Measurements from ENCODE around the gene ARL6IP4.

ARL6IP4 gene

DNA sequence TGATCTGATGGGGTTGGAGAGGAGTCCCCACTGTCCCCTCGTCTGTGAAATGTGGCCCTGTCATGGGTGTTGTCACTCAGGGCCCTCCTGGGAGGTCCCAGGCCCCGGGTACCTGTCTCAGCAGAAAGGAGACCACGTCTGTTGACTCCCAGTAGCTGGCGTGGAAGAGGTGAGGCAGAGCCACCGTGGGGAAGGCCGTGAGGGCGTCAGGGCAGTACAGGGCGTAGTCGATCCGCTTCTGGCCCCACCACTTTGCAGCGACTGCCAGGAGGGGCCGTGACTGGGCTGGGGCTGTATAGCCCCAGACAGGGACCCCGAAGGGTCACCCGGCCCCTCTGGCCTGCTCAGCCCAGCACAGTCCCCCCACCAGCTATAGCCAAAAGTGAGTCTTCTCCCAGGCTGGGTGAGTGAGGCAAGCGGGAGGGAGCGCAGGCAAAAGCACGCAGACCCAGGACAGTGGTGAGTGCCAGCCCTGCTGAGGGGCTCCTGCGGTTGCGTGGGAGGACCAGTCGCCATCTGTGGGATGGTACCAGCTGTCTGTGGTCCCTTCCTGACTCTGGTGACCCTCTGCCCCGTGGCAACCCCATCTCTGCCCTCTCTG, 8.2 kb downstream of the ARL6IP4 start:
- in situ Hi-C loops (cut with MboI; ENCODE audit: low sequenced_read_pairs) = no loop called here

DNA sequence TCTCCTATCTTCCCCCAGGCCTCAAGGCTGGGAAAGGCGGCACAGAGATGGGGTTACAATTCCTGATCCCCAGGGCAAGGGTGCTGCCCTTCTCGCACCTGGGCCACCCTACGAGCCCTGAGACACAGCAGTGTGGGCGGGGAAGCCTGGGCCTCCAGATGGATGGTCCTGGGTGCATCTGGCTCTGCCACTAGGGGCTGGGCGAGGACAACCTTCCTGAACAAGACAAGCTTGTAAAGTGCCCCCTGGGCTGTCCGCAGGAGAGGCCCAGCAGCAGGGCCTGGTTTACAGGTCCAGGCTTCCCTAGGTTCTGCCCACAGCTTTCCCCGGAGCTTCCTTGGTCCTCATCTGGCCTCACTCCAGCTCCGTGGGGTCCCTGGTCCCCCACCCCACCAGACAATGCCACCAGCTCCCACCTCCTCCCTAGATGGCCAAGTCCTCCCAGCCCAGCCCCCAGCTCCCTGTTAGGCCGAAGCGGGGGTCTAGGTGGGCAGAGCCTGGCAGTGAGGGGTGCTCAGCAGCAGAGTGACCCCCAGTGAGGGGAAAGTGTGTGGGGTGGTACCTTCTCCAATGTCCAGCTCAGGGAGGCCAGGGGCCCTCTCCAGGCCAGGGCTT, 8.9 kb downstream of the ARL6IP4 start:
- in situ Hi-C loops (cut with MboI; ENCODE audit: low sequenced_read_pairs) = no loop called here

DNA sequence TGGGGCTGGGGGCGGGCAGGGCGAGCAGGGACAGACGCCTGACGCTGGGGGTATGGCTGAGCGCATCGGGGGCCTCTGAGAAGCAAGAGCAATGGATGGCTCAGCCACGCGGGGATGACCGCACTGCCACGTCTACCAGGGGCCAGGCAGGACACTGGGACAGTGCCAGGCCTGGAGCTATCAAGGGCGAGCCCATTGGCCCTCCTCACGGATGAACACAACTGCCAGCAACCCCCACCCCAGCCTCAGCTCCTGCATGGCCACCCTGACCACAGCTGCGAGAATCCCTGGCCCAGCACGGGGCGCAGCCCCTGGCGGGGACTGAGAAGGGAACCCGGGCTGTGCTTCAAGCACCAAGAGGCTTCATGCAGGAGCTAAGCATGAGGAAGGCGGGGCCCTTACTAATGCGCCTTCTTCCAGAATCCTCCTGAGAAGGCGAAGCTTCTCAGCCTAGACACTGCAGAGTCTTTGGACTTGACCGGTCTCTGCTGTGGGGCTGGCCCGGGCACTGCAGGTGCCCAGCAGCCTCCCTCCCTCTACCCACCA, 9.5 kb downstream of the ARL6IP4 start:
- in situ Hi-C loops (cut with MboI; ENCODE audit: low sequenced_read_pairs) = no loop called here

DNA sequence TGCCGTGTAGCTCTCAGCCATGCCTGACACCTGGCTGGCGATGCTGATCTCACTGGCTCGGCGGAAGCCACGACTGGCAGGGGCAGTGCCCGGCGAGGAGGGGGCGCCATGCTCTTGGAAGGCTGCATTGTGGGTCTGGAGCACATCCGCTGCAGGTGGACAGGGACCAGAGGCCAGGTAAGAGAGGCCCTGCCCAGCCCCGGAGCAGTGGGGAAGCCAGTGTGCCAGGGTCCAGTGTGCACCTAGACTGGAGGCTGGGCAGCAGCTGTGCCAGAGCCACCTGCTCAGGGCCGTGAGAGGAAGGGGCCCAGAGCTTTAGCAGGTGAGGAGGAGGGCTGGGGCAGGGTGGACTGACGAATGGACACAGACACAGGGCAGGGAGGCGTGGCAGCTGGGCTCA, 10.1 kb downstream of the ARL6IP4 start:
- in situ Hi-C loops (cut with MboI; ENCODE audit: low sequenced_read_pairs) = no loop called here

DNA sequence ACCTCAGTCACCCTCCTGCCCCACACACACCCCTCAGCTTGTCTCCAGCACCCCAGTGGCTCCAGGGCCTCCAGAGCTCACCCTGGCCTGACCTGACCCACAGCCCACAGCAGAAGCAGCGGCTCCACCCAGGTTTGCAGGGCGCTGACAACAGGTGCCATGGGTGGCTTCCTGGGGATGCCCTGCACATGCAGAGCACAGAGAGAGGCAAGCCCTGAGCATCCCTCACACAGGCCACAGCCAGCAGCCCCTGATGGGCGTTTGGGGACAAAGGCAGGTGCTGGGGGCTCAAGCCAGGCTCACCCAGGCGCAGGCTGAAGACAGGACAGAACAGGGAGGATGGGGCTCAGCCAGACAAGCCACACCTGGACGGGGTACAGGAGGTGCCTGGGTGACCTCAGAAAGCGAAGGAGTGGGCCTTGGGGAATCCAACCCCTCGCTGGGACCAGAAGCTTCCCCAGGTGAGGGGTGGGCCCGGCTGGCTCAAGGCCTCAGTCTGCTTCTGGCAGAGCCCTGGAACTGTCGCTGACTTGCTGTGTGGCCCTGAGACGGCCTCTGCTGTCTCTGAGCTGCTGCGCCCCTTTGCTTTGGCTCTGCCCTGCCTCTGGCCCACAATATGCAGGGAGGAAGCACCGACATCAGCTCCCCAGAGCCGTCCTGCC, 10.6 kb downstream of the ARL6IP4 start:
- in situ Hi-C loops (cut with MboI; ENCODE audit: low sequenced_read_pairs) = no loop called here

DNA sequence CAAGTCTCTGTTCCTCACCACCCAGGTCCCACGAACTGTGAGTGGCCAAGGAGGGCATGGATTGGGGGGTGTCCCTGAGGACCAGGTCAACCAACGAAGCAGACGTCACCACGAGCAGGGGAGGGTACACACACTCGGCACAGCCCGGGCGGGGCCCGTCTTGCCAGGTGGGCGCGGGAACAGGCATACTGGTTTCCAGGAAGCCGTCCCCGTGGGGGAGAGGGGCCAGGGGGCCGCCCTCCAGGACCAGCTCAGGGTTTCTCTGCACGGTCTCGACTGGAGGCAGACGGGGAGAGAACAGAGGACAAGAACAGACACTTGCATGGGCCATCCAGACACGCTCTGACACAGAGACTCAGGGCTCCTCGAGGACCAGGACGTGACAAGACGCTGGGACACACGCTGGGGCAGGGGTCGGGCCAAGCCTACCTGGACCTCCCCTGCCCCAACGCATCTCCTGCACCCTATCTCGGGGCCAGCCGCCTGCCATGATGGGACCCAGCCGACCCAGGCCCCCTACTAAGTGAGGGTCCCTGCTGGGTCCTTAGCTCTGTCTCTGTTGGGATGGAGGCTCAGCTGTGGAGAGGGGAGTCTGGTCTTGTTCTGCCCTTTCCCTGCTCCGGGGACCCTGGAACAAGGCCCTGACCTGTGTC, 11.3 kb downstream of the ARL6IP4 start:
- in situ Hi-C loops (cut with MboI; ENCODE audit: low sequenced_read_pairs) = no loop called here

DNA sequence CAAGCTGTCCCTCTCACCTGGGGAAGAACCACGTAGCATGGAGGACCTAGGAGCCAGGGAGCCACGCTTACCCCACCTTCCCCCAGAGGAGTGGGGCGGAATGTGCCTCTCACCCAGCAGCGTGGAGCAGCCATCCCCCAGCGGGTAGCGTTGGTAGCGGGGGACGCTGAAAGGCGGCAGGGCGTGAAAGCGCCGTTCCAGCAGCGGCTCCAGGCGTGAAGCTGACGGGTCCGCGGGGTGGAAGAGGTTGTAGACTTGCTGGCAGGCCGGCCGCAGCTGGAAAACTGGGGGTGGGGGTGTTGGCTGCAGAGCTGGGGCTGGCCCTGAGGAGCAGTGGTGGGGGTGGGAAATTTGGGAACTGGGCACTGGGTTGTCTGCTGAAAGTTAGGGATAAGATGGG, 11.9 kb downstream of the ARL6IP4 start:
- in situ Hi-C loops (cut with MboI; ENCODE audit: low sequenced_read_pairs) = no loop called here

DNA sequence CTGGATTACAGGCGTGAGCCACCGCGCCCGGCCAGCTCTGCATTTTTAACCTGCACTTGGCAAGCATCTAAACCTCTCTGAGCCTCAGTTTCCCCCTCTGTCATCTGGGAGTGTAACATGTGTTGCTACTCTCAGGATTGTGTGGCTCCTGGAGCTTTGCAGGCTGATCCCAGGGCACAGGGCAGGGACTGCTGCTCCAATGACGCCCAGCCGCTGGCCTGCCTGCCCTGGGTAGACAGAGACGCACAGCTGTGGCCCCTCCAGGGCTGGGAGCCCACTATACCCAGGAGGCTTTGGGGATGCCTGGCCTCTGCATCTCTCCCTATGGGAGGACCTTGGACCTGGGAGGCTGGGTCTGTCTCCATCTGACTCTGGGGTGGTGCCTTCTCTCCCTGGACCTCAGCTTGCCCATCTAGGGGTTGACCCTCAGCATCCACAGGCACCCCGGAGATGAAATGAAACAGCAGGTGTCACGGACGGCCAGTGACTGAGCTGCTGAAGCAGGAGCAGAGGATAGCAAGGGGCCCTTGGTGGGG, 13.7 kb downstream of the ARL6IP4 start:
- in situ Hi-C loops (cut with MboI; ENCODE audit: low sequenced_read_pairs) = no loop called here

DNA sequence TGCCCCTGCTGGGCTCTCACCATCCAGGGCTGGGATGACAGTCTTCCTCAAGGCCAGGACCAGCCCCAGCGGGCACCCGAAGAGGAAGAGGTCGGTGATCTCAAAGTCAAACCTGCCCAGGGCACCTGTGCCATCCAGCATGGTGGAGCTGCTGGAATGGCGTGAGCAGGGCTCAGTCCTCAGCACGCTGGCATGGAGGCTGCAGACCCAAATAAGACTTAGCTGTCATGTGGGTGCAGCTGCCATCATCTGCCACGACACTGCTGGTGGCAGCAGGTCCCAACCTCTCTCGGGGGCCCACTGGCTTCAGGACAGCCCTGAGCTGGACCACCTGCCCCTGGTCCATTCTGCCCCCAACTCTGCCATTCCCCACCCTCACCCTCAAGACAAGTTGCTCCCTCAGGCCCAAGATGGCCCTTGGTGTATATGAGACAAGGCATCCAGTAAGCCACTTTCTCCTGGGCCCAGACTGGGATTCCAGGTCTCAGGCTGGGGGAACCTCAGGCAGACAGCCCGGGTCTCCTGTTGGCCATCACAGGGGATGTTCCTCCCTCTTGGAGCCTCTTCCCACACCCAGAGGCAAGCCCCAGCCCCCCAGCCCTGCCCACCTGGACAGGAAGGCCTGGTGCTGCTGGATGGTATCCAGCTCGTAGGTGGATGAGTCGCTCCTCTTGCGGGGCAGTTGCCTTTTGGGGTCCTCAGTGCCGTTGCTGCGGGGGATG, 14.5 kb downstream of the ARL6IP4 start:
- in situ Hi-C loops (cut with MboI; ENCODE audit: low sequenced_read_pairs) = no loop called here

DNA sequence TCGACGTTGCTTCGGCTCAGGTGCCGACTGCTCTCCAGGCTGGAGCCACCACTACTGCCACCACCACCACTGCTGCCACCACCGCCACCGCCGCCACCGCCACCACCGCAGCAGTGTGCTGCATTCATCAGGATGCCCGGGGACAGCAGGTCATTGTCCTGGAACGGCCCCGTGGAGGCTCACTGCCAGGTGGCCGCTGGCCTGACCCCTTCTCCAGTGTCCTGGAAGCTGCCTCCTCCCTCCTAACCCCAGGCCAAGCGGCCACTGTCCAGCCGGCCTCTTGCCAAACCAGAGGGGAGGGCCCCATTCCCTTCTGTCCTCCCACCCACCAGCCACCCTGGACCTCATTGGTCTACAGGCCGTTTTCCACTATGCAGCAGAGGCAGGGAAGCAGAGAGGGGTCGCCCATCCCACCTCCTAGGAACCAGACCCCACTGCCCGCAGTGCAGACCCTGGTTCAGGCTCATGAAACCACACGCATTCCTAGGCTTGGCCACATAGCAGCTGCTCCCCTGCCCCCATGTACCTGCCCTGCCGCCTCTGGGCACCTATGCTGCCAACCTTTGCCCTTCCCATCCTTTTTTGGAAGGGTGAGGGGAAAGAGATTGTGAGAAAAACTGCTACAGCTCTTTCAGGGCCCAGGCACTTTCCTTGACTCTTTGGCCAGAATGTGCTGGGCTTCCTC, 15.2 kb downstream of the ARL6IP4 start:
- in situ Hi-C loops (cut with MboI; ENCODE audit: low sequenced_read_pairs) = no loop called here

DNA sequence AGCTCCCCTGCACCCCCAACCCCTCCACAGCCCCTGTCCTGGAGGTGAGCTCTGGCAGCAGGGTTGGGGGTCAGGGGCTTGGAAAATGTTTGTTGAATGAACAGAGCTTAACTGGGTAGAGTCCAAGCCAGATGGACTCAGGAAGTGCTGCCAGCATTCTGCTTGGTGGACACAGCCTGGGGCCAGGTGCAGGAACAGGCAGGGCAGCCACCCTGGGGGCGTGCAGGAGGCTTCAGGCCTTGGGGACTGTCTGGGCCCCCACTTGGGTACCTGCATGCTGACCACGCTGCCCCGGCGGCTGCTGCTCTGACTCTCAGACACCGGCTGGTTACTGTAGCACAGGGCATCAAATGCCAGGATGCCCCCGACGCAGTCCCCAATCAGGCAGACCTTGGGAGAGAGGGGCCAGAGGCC, 15.7 kb downstream of the ARL6IP4 start:
- in situ Hi-C loops (cut with MboI; ENCODE audit: low sequenced_read_pairs) = no loop called here

DNA sequence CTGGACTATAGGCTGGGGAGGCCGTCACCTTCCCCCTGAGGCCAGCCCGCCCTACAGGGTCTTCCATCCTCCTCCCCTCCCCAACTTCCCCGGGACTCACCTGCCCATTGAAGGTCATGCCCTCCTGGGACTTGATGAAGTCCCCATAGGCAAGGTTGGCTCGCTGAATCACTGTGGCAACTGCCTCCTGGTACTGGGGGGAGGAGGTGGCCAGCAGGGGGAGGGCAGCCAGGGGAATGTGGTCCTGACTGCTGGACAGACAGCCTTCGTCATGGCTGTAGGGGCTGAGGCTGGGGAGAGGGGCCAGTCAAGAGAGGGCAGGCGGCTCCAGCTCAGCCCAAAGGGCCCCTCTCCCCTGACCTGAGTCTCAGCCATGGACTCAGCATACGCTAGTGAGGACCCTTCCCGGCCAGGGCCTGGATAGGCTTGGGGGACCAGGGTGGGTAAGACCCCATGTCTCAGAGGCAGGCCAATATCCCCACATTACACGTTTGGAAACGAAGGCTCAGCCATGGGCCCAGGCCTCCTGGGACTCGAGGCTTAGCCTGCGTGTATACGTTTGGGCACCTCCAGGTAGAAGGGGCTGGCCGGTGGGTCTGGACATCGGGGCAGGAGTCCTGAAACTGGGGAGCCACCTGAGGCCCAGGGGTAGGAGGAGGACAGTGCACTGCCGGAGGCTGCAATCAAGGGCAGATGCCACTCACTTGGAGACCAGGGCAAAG, 16.3 kb downstream of the ARL6IP4 start:
- in situ Hi-C loops (cut with MboI; ENCODE audit: low sequenced_read_pairs) = no loop called here

DNA sequence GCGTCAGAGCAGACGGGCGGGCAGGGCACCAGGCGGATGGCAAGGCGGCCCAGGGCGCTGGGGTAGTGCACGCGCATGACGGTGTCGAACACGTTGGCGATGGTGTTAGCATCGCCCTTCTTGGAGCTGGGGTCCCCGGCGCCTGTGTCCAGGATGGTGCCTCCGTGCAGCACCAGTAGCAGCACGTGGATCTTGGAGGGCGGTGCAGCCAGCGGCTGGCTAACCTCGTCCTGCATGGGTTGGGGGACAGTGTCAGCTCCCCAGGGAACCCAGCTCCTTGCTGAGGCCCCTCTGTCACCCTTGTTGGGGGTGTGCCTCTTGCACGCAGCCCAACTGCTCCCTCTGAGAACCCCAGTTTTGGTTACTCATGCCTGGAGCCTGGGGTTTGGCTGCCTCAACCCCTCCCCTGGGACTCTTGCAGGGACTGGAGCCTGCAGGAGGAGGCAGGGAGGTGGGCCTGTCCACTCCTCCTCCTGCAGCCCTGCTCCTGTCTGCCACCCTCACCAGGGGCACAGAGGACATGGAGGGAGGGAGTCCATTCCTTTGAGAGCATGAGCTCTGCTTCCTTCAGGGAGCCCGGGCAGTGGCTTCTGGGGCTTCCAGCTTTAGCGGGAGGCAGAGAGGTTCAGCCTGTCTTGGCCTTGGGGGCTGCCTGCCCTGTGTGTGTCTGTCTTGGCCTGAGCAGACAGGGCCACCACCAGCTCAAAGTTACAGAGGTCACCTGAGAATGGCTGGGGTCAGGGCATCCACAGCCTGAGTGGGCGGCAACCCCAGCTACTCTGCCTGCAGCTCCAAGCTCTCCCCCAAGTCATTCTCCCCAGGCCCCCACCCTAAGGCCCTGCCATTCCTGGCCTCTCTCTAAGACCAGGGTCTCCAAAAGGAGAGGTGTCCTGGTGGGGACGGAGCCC, 17.1 kb downstream of the ARL6IP4 start:
- in situ Hi-C loops (cut with MboI; ENCODE audit: low sequenced_read_pairs) = no loop called here

DNA sequence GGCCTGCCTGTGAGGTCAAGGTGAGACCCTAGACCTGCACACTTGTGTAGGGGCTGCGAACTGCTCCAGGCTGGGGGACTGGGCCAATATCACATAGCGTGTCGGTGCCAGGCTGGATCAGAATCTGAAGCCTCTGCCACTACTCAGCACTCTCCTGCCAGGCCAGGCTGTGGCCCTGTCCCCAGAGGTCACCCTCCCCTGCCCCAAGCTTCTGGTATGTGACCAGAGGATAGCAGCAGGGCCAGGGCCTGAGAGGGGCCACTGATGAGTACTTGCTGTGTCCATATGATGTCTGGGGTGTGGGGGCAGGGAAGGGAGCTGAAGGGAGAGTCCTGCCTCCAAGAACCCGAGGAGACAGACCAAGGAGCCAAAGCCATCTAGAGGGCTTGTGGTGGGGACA, 17.8 kb downstream of the ARL6IP4 start:
- in situ Hi-C loops (cut with MboI; ENCODE audit: low sequenced_read_pairs) = no loop called here

DNA sequence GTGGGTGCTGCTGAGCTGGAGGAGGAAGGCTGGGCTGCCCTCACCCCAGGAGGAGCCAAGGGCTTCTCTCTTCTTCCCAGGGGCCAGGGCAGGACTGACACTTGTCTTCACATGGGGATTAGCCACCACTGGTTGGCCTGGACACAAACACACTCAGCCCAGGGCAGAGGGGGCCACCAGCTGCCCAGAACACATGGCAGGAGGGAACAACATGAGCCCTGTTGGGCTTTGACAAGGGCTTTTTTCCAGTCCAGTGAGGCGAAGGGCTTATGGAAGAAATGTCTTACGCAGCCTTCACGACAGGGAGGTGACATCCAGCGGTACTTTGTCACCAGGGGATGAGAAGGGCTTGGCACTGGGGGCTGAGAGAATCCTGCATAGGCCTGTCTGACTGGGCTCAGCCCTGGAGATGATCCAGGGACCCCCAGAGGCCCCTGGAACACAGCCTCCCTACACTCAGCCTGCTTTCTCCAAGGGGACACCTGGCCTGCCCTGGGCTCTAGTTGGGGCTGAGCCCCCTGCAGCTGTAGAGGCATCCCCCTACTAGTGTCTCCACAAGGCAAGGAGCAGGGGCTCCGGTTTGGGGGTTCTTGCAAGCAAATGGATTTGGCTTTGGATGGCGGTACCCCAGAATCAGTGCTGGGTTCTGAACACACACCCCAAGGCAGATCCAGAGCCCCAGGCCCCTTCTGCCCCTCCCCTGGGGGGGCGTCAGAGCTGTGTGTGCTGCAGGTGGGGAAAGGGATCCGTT, 18.9 kb downstream of the ARL6IP4 start:
- in situ Hi-C loops (cut with MboI; ENCODE audit: low sequenced_read_pairs) = no loop called here

DNA sequence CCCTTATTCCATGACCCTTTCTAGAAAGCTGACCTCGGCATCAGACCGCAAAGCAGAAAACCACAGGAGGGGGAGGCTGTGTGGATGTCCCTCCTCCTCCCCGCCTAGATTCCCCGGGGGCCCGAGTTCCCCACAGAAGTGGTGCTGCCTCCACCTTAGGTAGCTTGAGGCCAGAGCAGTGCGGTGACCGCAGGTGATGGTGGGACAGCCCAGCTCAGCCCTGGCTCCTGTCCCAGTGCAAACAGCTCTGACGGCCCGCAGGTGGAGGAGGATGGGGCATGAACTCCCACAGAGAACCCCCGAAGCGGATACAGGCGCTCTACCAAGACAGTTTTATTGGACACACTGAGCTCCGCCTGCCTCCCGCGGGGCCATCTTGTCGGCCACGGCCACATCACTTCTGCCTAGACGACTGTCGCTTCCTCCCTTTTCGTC, 19.5 kb downstream of the ARL6IP4 start:
- in situ Hi-C loops (cut with MboI; ENCODE audit: low sequenced_read_pairs) = no loop called here

DNA sequence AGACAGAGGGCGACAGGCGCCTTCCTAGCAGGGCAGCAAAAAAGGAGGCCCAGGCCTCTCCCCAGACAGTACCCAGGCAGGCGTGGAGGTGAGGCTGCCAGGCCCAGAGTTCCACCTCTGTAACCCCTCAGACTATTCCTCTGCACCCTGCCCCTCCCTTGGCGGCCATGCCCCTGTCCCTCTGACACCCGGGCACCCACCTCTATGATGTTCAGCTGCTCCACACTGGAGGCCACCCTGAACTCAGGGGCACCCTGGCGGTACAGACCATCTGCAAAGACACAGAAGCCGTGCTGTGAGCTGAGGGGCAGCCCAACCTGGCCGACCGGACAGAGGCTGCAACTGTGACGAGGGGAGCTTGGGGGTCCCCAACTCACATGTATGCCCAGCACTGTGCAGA, 20.1 kb downstream of the ARL6IP4 start:
- in situ Hi-C loops (cut with MboI; ENCODE audit: low sequenced_read_pairs) = no loop called here

DNA sequence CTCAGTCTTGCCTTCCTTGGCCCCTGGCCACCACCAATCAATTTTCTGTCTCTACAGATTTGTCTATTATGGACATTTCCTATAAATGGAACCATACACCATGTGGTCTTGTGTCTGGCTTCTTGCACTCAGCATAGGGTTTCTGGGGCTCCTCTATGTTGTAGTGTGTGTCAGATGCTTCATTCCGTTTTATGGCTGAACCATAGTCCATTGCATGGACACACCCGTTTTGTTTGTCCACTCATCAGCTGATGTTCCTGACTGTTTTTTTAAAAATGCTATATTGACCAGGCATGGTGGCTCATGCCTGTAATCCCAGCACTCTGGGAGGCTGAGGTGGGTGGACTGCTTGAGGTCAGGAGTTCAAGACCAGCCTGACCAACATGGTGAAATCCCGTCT, 21.0 kb downstream of the ARL6IP4 start:
- in situ Hi-C loops (cut with MboI; ENCODE audit: low sequenced_read_pairs) = no loop called here
